ENCODE measurements around the gene MEST. TPM values are rescaled to one million over a fixed set of nuclear protein-coding genes. Genes with fewer than 3 reads are reported as not detected.

MEST gene
- total RNA-seq, 2 donors from 2014 or later, result 121 to 149 TPM

GRCh38 chr7:130475776-130476175 lies 16.1 kb upstream of the MEST start:
- no peaks in the 10 kb centered on the region for H3K27me3 Mint-ChIP-seq (ENCODE audit: insufficient read depth)
- no peak for TF ChIP-seq CTCF (conservative IDR thresholded peaks at IDR 0.05)
- DNase-seq, result no peak
- Histone ChIP-seq H3K9ac (ENCODE audit: extremely low read depth, low read length, poor library complexity, severe bottlenecking) (no peak overlapping the region), H3K9me3 (ENCODE audit: control insufficient read depth, low read length) (peaks cover 6% of the 10 kb centered on the region), H3K4me1 (ENCODE audit: control insufficient read depth, insufficient read depth, low read length) (no peaks in the 10 kb centered on the region), H3K36me3 (ENCODE audit: control insufficient read depth, insufficient read depth, low read length) (no peaks in the 10 kb centered on the region), H3K27ac (ENCODE audit: low read depth, low read length) (no peak overlapping the region), H3K4me3 (ENCODE audit: low read length) (no peak overlapping the region), H3K27me3 (ENCODE audit: control insufficient read depth, insufficient read depth, low read length, poor library complexity, severe bottlenecking) (no peaks in the 10 kb centered on the region)
- H3K9me3 Mint-ChIP-seq, result no peaks in the 10 kb centered on the region
- no peak overlapping the region for H3K4me3 Mint-ChIP-seq
- H3K36me3 Mint-ChIP-seq (ENCODE audit: low read depth), result no peaks in the 10 kb centered on the region
- H3K27ac Mint-ChIP-seq, result no peak overlapping the region
- 48 to 75% methylated on average over 6 to 7 of the region's 7 CpGs for WGBS, 2 experiments (ENCODE audit: insufficient coverage in 1 of 2, insufficient read length in 1 of 2)
- H3K4me1 Mint-ChIP-seq, result peaks cover 14% of the 10 kb centered on the region

- peaks cover 6% of the 10 kb centered on the region for H3K9me3 ChIP-seq (ENCODE audit: control insufficient read depth, low read length)
- no peak for TF ChIP-seq CTCF (conservative IDR thresholded peaks at IDR 0.05)
- H3K27me3 Mint-ChIP-seq (ENCODE audit: insufficient read depth), result no peaks in the 10 kb centered on the region
- H3K4me3 ChIP-seq (ENCODE audit: low read length), result no peak overlapping the region
- H3K4me3 Mint-ChIP-seq, result no peak overlapping the region
- H3K36me3 Mint-ChIP-seq (ENCODE audit: low read depth), result no peaks in the 10 kb centered on the region
- DNase-seq, result no peak
- no peak overlapping the region for H3K27ac Mint-ChIP-seq
- H3K4me1 ChIP-seq (ENCODE audit: control insufficient read depth, insufficient read depth, low read length), result no peaks in the 10 kb centered on the region
- peaks cover 14% of the 10 kb centered on the region for H3K4me1 Mint-ChIP-seq
- no peaks in the 10 kb centered on the region for H3K36me3 ChIP-seq (ENCODE audit: control insufficient read depth, insufficient read depth, low read length)
- 74 to 77% methylated on average over 8 to 9 of the region's 9 CpGs for WGBS, 2 experiments (ENCODE audit: insufficient coverage in 1 of 2, insufficient read length in 1 of 2)
- no peaks in the 10 kb centered on the region for H3K9me3 Mint-ChIP-seq
- no peaks in the 10 kb centered on the region for H3K27me3 ChIP-seq (ENCODE audit: control insufficient read depth, insufficient read depth, low read length, poor library complexity, severe bottlenecking)
- no peak overlapping the region for H3K9ac ChIP-seq (ENCODE audit: extremely low read depth, low read length, poor library complexity, severe bottlenecking)
- H3K27ac ChIP-seq (ENCODE audit: low read depth, low read length), result no peak overlapping the region
Measured at GRCh38 chr7:130476297-130477150, 15.4 kb upstream of the MEST start.

- H3K4me1 Mint-ChIP-seq, result peaks cover 8% of the 10 kb centered on the region
- H3K36me3 Mint-ChIP-seq (ENCODE audit: low read depth), result no peaks in the 10 kb centered on the region
- Histone ChIP-seq H3K27ac (ENCODE audit: low read depth, low read length) (no peak overlapping the region), H3K9me3 (ENCODE audit: control insufficient read depth, low read length) (peaks cover 6% of the 10 kb centered on the region), H3K4me1 (ENCODE audit: control insufficient read depth, insufficient read depth, low read length) (no peaks in the 10 kb centered on the region), H3K9ac (ENCODE audit: extremely low read depth, low read length, poor library complexity, severe bottlenecking) (no peak overlapping the region), H3K36me3 (ENCODE audit: control insufficient read depth, insufficient read depth, low read length) (no peaks in the 10 kb centered on the region), H3K27me3 (ENCODE audit: control insufficient read depth, insufficient read depth, low read length, poor library complexity, severe bottlenecking) (no peaks in the 10 kb centered on the region), H3K4me3 (ENCODE audit: low read length) (no peak overlapping the region)
- no peak overlapping the region for H3K27ac Mint-ChIP-seq
- H3K4me3 Mint-ChIP-seq, result no peak overlapping the region
- no peak for TF ChIP-seq CTCF (conservative IDR thresholded peaks at IDR 0.05)
- no peak for DNase-seq
- 89 to 95% methylated on average over 3 of the region's 3 CpGs for whole genome bisulfite sequencing, 2 experiments (ENCODE audit: insufficient coverage in 1 of 2, insufficient read length in 1 of 2)
- no peaks in the 10 kb centered on the region for H3K27me3 Mint-ChIP-seq (ENCODE audit: insufficient read depth)
- no peaks in the 10 kb centered on the region for H3K9me3 Mint-ChIP-seq
Measured at GRCh38 chr7:130478991-130479390, 12.9 kb upstream of the MEST start.
